ENCODE results near the gene FLRT1. TPM values are rescaled to one million over a fixed set of nuclear protein-coding genes. Genes with fewer than 3 reads are reported as not detected.

FLRT1 gene
- total RNA-seq, 4 donors from 2014 or later, result 0.32 to 1.4 (median 0.90) TPM

- Histone ChIP-seq H3K4me3 (no peak overlapping the region), H3K36me3 (no peaks in the 10 kb centered on the region), H3K4me1 (no peaks in the 10 kb centered on the region), H3K27me3 (no peaks in the 10 kb centered on the region), H3K27ac (peak overlapping the region in 1 of 4 donors; percentile 12), H3K9me3 (no peaks in the 10 kb centered on the region)
- TF ChIP-seq POLR2AphosphoS5 (IDR thresholded peaks at IDR 0.05), result no peak
- no peak for TF ChIP-seq POLR2A (IDR thresholded peaks at IDR 0.05)
- no peak for TF ChIP-seq CTCF (IDR thresholded peaks at IDR 0.05)
- no peak for TF ChIP-seq EP300 (IDR thresholded peaks at IDR 0.05; ENCODE audit: low read depth)
- in situ Hi-C loops (cut with MboI; ENCODE audit: low pct_ligation_motif_present in 1 of 4, low pct_unique_long_range_greater_than_20kb in 1 of 4, low sequenced_read_pairs in 3 of 4) (no loop called here), intact Hi-C loops (cut with DNase I; ENCODE audit: low total_unique reads) (no loop called here)
- DNase-seq, result no peak
- 85% methylated on average over 10 of the region's 19 CpGs; no CpG with 5 or more reads in 1 of the 2 donors for WGBS, 2 donors (ENCODE audit: low coverage in 1 of 2)
Measured at GRCh38 chr11:64048042-64048854, 12.5 kb downstream of the FLRT1 start.

DNA sequence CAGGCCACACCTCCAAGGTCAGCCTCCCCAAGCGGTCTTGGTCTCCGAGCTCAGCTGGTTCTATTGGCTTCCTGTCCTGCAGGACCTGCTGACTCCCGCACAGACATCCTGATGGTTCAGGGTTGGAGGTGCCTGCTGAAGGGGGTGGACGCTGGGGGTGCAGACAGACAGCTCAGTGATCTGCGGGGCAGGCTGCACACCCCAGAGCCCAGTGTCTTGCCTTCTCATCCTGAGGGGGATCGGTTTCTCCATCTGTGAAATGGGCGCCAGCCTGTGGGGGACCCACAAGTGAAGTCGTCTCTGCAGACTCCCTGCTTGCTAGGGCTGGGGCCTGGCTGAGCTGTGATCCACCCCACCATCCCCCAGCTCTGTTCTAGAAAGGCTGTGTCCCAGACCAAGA, 13.8 kb downstream of the FLRT1 start:
- Histone ChIP-seq H3K9me3 (no peaks in the 10 kb centered on the region), H3K4me3 (no peak overlapping the region), H3K27me3 (no peaks in the 10 kb centered on the region), H3K36me3 (no peaks in the 10 kb centered on the region), H3K4me1 (no peaks in the 10 kb centered on the region), H3K27ac (no peak overlapping the region)
- WGBS, 2 donors (ENCODE audit: low coverage in 1 of 2), result 87% methylated on average over 8 of the region's 8 CpGs; no CpG with 5 or more reads in 1 of the 2 donors
- no peak for DNase-seq
- in situ Hi-C loops (cut with MboI; ENCODE audit: low pct_ligation_motif_present in 1 of 4, low pct_unique_long_range_greater_than_20kb in 1 of 4, low sequenced_read_pairs in 3 of 4) (no loop called here), intact Hi-C loops (cut with DNase I; ENCODE audit: low total_unique reads) (loop anchor here (1.0 kb wide), 1 partner anchor 24 kb away; no protein-coding TSS in a partner anchor)
- TF ChIP-seq POLR2A (IDR thresholded peaks at IDR 0.05) (no peak), CTCF (IDR thresholded peaks at IDR 0.05) (no peak), EP300 (IDR thresholded peaks at IDR 0.05; ENCODE audit: low read depth) (no peak), POLR2AphosphoS5 (IDR thresholded peaks at IDR 0.05) (no peak)

- H3K9me3 ChIP-seq, result no peaks in the 10 kb centered on the region
- DNase-seq, result no peak
- H3K4me3 ChIP-seq, result no peak overlapping the region
- intact Hi-C loops (cut with DNase I; ENCODE audit: low total_unique reads) (no loop called here), in situ Hi-C loops (cut with MboI; ENCODE audit: low pct_ligation_motif_present in 1 of 4, low pct_unique_long_range_greater_than_20kb in 1 of 4, low sequenced_read_pairs in 3 of 4) (no loop called here)
- no peaks in the 10 kb centered on the region for H3K27me3 ChIP-seq
- WGBS, 2 donors (ENCODE audit: low coverage in 1 of 2), result 93% methylated on average over 11 of the region's 19 CpGs; no CpG with 5 or more reads in 1 of the 2 donors
- H3K27ac ChIP-seq, result no peak overlapping the region
- H3K4me1 ChIP-seq, result no peaks in the 10 kb centered on the region
- TF ChIP-seq POLR2A (IDR thresholded peaks at IDR 0.05), result no peak
- TF ChIP-seq CTCF (IDR thresholded peaks at IDR 0.05), result no peak
- TF ChIP-seq POLR2AphosphoS5 (IDR thresholded peaks at IDR 0.05), result no peak
- no peak for TF ChIP-seq EP300 (IDR thresholded peaks at IDR 0.05; ENCODE audit: low read depth)
- no peaks in the 10 kb centered on the region for H3K36me3 ChIP-seq
Measured at GRCh38 chr11:64051297-64051696, 15.6 kb downstream of the FLRT1 start.

GRCh38 chr11:64052436-64052835, 16.7 kb downstream of the FLRT1 start:
- in situ Hi-C loops (cut with MboI; ENCODE audit: low pct_ligation_motif_present in 1 of 4, low pct_unique_long_range_greater_than_20kb in 1 of 4, low sequenced_read_pairs in 3 of 4) (no loop called here), intact Hi-C loops (cut with DNase I; ENCODE audit: low total_unique reads) (no loop called here)
- no peaks in the 10 kb centered on the region for H3K9me3 ChIP-seq
- no peaks in the 10 kb centered on the region for H3K36me3 ChIP-seq
- no peaks in the 10 kb centered on the region for H3K27me3 ChIP-seq
- TF ChIP-seq EP300 (IDR thresholded peaks at IDR 0.05; ENCODE audit: low read depth), result no peak
- TF ChIP-seq POLR2AphosphoS5 (IDR thresholded peaks at IDR 0.05), result no peak
- TF ChIP-seq POLR2A (IDR thresholded peaks at IDR 0.05), result no peak
- TF ChIP-seq CTCF (IDR thresholded peaks at IDR 0.05), result no peak
- H3K27ac ChIP-seq, result no peak overlapping the region
- H3K4me1 ChIP-seq, result peaks cover 0 to 2% (median 0%) of the 10 kb centered on the region in 4 donors
- WGBS, 2 donors (ENCODE audit: low coverage in 1 of 2), result 76% methylated on average over 2 of the region's 2 CpGs; no CpG with 5 or more reads in 1 of the 2 donors
- no peak overlapping the region for H3K4me3 ChIP-seq
- DNase-seq, result no peak
